Stimulated activated CD4-positive, alpha-beta T cell treated with anti-CD3 and anti-CD28 coated beads, Interleukin-4, amount 100 ng/mL, for 24 hours (primary cell): Measurements from ENCODE around the gene HBP1.
"Not testable (repeated sequence)": the region's sequence is repeated elsewhere in the genome, so short reads cannot be mapped to it uniquely, and the experiment has no call there.

Source experiments
- DNase-seq: peaks from one replicate; pipeline ENCODE4 v3.0.0-alpha.2; 2020

Gene HBP1

GRCh38 chr7:107155726-107156125 is 13.1 kb upstream of the HBP1 start:
- not testable (repeated sequence) for DNase-seq

GRCh38 chr7:107157091-107157490 is 11.7 kb upstream of the HBP1 start:
- no peak for DNase-seq

DNA sequence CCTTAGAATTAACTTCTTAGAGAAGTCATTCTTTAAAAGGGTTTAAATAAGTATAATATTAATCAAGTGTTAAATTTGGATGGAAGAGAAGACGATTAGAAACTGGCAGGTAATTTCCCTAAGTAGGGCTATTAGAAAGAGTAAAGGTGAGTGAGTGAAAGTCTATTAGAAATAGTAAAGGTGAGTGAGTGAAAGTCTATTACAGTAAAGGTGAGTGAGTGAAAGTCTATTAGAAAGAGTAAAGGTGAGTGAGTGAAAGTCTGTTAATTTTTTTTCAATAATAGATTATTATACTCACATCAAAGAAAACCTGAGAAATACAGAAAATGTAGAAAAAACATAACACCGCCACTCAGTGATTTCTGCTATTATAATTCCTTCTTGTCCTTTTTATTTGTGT is 10.8 kb upstream of the HBP1 start:
- DNase-seq = no peak

GRCh38 chr7:107160389-107160788 is 8.4 kb upstream of the HBP1 start:
- no peak for DNase-seq

DNA sequence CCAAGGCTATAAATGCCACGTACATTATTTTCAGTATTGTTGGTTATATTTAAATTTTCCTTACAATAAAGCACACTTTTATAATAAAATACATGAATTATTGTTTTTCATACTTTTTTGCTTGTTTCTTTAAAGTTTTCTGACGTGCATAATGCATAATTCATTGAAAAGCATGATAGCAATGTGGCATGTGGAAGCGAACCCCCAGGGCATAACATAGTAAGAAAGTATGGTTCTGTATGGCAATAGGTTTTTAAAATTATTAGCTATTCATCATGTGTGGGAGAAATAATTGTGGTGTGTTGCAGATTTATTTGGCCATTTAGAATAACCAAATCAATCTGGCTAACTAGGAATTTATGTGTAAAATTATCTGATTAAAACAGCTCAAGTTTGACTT is 7.4 kb upstream of the HBP1 start:
- no peak for DNase-seq

DNA sequence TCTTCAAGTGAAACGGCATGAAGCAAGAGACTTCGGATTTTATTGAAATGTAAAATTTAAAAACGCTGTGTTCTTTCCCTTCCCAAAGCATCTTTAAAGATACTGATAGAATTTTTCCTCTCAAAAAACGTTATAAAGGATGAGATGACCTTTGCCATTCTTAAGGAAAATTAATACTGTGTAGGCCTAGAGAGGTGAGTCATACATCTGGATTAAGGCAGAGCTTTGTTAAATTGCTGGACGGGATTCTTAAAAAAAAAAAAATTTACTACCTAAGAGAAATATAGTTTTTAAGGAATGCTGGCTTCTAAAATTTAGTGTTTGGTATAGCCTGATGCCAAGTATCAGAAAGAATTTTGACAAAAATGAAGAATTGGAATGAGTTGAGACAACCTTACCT is 6.3 kb upstream of the HBP1 start:
- DNase-seq = no peak

DNA sequence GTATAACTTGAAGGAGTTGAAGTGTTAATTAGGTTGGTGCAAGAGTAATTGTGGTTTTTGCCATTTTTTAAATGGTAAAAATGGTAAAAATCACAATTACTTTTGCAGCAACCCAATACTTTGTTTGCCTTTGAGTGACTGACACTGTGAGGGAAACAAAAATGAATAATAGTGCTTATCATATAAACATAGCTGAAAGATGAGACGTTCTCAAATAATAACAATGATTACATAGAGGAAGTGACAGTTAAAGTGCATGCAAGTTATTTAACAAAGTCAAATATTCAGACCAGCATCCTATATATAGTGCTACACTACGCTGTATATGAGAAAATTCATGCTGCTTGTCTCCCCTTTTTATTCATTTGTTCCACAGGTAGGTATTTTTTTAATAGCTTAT is 4.7 kb upstream of the HBP1 start:
- no peak for DNase-seq

GRCh38 chr7:107165341-107165740 is 3.5 kb upstream of the HBP1 start:
- DNase-seq = no peak

DNA sequence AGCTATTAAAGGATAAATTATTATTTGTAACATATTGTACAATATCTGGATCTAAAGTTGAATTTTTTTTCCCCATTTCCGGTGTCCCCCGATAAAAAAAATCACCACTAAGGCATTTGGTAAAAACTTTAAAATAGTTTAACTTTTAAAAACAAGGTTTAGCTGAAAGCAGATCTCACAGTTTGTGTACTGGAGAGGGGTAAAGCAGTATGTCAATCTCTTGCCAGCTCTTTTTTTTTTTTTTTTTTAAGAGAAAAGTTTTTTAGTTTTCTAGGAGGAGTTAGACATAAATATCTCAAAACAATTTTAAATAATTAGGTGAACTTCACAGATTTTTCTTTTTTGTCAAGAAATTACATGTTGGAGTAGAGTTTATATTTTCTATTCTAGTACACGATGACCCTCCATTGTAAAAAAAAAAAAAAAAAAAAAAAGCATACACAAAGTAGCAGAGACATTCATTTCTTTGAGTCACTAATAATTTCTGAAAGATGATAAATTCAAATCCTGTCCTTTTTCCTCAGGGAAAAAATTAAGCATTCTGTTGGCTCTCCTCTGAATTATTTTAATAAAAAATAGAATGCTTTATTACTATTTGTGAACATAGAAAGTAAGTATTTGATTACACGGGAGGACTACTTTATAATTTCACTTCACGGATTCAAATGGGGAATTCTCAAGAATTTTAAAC is 1.9 kb upstream of the HBP1 start:
- DNase-seq = no peak

GRCh38 chr7:107167483-107168232 is 1.1 kb upstream of the HBP1 start:
- peak; percentile 75 for DNase-seq

DNA sequence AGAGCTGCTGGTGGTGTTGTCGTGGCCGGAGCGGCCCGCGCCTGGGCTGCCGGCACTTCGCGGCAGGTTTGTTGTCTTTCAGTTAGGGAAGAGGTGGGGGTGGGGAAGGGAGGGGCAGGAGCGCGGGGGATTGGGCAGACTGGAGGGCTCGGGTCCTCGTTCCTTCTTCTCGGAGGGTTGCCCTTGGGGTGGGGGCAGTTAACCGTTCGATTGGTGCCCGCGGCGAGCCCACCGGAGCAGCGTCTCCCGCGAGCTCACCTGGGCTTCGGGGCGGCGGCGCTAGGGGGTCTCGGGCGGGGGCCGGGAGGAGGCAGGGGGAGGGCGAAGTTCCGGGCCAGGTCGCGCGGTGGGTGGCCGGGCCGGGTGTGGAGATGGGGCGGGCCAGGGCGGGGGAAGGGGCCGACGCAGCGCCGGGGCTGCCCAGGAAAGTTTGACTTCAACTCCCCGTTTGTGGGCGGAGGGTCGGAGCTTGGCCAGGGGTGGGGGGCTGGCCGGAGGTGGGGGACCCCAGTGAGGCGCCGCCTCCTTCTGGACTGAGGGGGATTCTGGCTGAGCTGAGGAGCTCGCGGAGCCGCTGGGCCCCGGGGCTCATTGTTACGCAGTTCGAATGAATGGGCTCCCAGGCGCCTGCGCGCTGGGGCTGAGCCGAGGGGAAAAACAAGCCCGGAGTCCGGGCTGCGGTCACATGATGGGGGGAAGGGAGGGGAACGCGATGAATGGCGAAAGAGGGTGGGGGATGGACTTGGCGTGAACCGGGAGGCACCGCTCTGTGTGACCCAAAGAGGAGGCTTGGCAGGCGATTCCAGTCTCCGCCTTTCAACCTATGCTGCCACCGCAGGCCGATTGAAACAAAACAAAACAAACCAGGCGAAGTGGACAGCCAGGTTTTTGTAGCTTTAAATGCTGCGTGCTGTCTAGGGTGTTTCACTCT is 582 bp downstream of the HBP1 start:
- DNase-seq = peak; percentile 89

- DNase-seq = no peak
Observed at GRCh38 chr7:107170051-107170915, 1.5 kb downstream of the HBP1 start.

GRCh38 chr7:107171496-107171895 is 2.7 kb downstream of the HBP1 start:
- DNase-seq = no peak

- no peak for DNase-seq
Observed at GRCh38 chr7:107172276-107173032, 3.7 kb downstream of the HBP1 start.

- no peak for DNase-seq
Observed at GRCh38 chr7:107173191-107173590, 4.4 kb downstream of the HBP1 start.

GRCh38 chr7:107173691-107174406 is 5.0 kb downstream of the HBP1 start:
- DNase-seq = no peak

DNA sequence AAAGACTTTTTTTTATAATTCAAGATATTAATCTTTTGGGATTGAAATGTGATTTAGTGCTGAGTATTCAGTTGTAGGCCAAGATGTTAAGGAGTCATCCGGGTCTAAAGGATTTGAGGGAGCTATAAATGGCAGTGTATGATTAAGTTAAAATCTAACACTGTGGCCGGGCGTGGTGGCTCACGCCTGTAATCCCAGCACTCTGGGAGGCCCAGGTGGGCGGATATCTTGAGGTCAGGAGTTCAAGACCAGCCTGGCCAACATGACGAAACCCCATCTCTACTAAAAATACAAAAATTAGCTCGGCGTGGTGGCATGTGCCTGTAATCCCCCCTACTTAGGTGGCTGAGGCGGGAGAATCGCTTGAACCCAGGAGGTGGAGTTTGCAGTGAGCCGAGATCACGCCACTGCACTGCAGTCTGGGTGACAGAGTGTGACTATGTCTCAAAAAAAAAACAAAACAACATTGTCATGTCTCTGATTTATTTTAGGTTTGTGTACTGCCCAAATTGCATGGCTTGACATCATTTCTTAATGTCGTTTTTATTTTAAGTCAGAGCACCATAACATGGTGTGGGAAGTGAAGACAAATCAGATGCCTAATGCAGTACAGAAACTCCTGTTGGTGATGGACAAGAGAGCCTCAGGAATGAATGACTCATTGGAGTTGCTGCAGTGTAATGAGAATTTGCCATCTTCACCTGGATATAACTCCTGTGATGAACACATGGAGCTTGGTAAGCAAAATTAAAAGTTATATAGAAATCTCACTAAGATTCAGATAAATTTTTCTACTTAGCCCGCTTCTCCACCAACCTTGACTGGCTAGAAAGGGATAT is 10.7 kb downstream of the HBP1 start:
- DNase-seq = no peak

DNA sequence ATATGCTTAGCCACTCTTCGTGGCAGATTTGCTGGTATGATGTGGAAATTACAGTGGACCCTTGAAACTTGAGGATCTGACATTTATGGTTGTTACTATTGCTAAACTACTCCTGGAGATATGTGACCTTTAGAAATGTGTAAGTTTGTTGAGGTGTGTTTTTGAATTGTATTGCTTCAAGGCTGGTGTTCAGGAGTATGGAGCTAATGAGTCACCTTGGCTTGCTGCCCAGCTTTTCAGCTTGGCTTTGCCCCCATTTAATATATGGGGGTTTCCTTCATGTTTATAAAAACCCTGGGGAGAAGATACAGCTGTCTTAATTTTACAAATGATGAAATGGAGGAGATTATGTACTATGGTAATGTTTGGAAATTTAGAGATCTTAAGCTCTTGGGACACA is 11.6 kb downstream of the HBP1 start:
- DNase-seq = peak; percentile 76

DNA sequence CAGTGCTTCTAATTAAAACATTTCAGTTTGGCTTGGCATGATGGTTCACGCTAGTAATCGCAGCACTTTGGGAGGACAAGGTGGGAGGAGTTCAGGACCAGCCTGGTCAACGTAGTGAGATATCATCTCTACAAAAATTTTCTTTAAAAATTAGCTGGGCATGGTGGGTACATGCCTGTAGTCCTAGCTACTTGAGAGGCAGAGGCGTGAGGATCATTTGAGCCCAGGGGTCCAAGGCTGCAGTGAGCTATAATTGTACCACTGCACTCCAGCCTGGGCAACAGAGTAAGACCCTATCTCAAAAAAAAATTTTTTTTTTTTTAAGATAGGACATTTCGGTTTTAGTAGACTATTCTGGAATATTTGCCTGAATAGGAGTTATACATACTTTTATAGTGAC is 12.4 kb downstream of the HBP1 start:
- no peak for DNase-seq

DNA sequence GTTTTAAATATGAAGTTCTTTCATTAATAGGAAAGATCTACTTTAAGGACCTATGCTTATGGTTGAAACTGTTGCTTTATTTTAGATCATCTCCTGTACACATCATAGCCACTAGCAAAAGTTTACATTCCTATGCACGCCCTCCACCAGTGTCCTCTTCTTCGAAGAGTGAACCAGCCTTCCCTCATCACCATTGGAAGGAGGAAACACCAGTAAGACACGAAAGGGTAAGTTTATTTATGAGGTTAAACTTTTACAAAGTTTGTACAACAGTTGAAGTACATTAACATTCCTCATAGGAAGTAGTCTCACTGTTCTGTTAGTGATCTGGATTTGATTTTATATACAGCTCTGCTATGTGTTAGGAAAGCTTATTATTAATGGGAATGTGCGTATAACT is 16.9 kb downstream of the HBP1 start:
- no peak for DNase-seq
